ENCODE data around the gene ZNF688. TPM values are rescaled to one million over a fixed set of nuclear protein-coding genes. Genes with fewer than 3 reads are reported as not detected.

ZNF688 gene
- total and polyA plus RNA-seq, 10 donors: 10.7 to 43.5 (median 24.8) TPM

- intact Hi-C loops (cut with DNase I; ENCODE audit: low total_unique reads): no loop called here
Observed at GRCh38 chr16:30570636-30571444, 674 bp downstream of the ZNF688 start.

GRCh38 chr16:30569746-30570635, 1.5 kb downstream of the ZNF688 start:
- peak overlapping the region in 6 of 8 donors; percentile 57 to 76 (median 68) for H3K4me3 ChIP-seq
- TF ChIP-seq POLR2AphosphoS5 (IDR thresholded peaks at IDR 0.05): peak in 1 of 3 donors; percentile 53
- no peak for TF ChIP-seq POLR2A (IDR thresholded peaks at IDR 0.05)
- peaks cover 26 to 62% (median 47%) of the 10 kb centered on the region in 6 donors for H3K4me1 ChIP-seq
- H3K9me3 ChIP-seq: no peaks in the 10 kb centered on the region
- DNase-seq: peak; percentile 81
- no peaks in the 10 kb centered on the region for H3K27me3 ChIP-seq (replicated peaks in 1 of 7)
- 76 to 89% (median 82%) methylated on average over 20 to 44 of the region's 44 CpGs for WGBS, 5 donors
- intact Hi-C loops (cut with DNase I; ENCODE audit: low total_unique reads): no loop called here
- H3K27ac ChIP-seq: peak overlapping the region in 7 of 8 donors; percentile 93 to 100 (median 99)
- H3K36me3 ChIP-seq: peaks cover 0 to 5% (median 2%) of the 10 kb centered on the region in 6 donors

More at GRCh38 chr16:30570636-30571444, 674 bp downstream of the ZNF688 start:
- peak overlapping the region; percentile 43 to 76 (median 60) for H3K4me3 ChIP-seq
- DNase-seq: peak; percentile 79
- H3K27ac ChIP-seq: peak overlapping the region; percentile 93 to 100 (median 98)
- H3K36me3 ChIP-seq: peaks cover 0 to 6% (median 2%) of the 10 kb centered on the region in 6 donors
- no peaks in the 10 kb centered on the region for H3K27me3 ChIP-seq (replicated peaks in 1 of 7)
- H3K9me3 ChIP-seq: no peaks in the 10 kb centered on the region
- H3K4me1 ChIP-seq: peaks cover 26 to 62% (median 47%) of the 10 kb centered on the region in 6 donors
- TF ChIP-seq CTCF (IDR thresholded peaks at IDR 0.05 in 8 of 11, conservative IDR thresholded peaks at IDR 0.05 in 3 of 11): no peak
- TF ChIP-seq POLR2A (IDR thresholded peaks at IDR 0.05): no peak
- TF ChIP-seq POLR2AphosphoS5 (IDR thresholded peaks at IDR 0.05): no peak
- WGBS, 5 donors: 11 to 16% (median 12%) methylated on average over 14 to 22 of the region's 22 CpGs

- DNase-seq: no peak
- intact Hi-C loops (cut with DNase I; ENCODE audit: low total_unique reads): no loop called here
- Histone ChIP-seq H3K36me3 (peaks cover 0 to 5% (median 2%) of the 10 kb centered on the region in 6 donors), H3K27me3 (replicated peaks in 1 of 7) (no peaks in the 10 kb centered on the region), H3K4me1 (peaks cover 26 to 62% (median 47%) of the 10 kb centered on the region in 6 donors), H3K27ac (peak overlapping the region; percentile 58 to 99 (median 84)), H3K4me3 (no peak overlapping the region), H3K9me3 (no peaks in the 10 kb centered on the region)
- 87 to 98% (median 96%) methylated on average over 3 of the region's 3 CpGs for WGBS, 5 donors
- TF ChIP-seq POLR2A (IDR thresholded peaks at IDR 0.05) (no peak), CTCF (IDR thresholded peaks at IDR 0.05 in 8 of 11, conservative IDR thresholded peaks at IDR 0.05 in 3 of 11) (no peak), POLR2AphosphoS5 (IDR thresholded peaks at IDR 0.05) (no peak)
Observed at GRCh38 chr16:30569281-30569680, 2.2 kb downstream of the ZNF688 start.

- DNase-seq: peak; percentile 81
- no peaks in the 10 kb centered on the region for H3K27me3 ChIP-seq (replicated peaks in 1 of 7)
- intact Hi-C loops (cut with DNase I; ENCODE audit: low total_unique reads): no loop called here
Observed at GRCh38 chr16:30567991-30568638, 3.4 kb downstream of the ZNF688 start.

More at GRCh38 chr16:30567991-30568638, 3.4 kb downstream of the ZNF688 start:
- Histone ChIP-seq H3K27ac (peak overlapping the region; percentile 58 to 99 (median 73)), H3K4me1 (peaks cover 26 to 55% (median 47%) of the 10 kb centered on the region in 6 donors), H3K9me3 (no peaks in the 10 kb centered on the region), H3K4me3 (peak overlapping the region in 1 of 8 donors; percentile 38), H3K36me3 (peaks cover 0 to 5% (median 2%) of the 10 kb centered on the region in 6 donors)
- peak in 2 of 3 donors; percentile 33 to 73 for TF ChIP-seq POLR2AphosphoS5 (IDR thresholded peaks at IDR 0.05)
- TF ChIP-seq CTCF (IDR thresholded peaks at IDR 0.05 in 8 of 11, conservative IDR thresholded peaks at IDR 0.05 in 3 of 11): no peak
- TF ChIP-seq POLR2A (IDR thresholded peaks at IDR 0.05): peak in 1 of 3 donors; percentile 24
- WGBS, 5 donors: 15 to 30% (median 25%) methylated on average over 6 of the region's 6 CpGs

All from spleen (tissue), 11 donors.